Mammary epithelial cell (primary cell): ENCODE data around the gene PM20D2.

ENCODE experiments used
- EZH2 ChIP-seq: IDR thresholded peaks from 2 replicates; pipeline ENCODE4 v1.6.1; 2012; ENCODE audit warnings: low read length, inconsistent platforms, borderline replicate concordance
- TF ChIP-seq, protein P1 (sequence below), 2 donors: IDR thresholded peaks in 1 of 2; conservative IDR thresholded peaks in 1 of 2; 2 replicates each; pipeline ENCODE4 v1.5.1; 2011 to 2012; ENCODE audit warnings: inconsistent platforms in 2 of 2, low read length in 2 of 2, mild to moderate bottlenecking in 2 of 2, control low read depth in 1 of 2, low read depth in 1 of 2; ENCODE audit not compliant: insufficient read depth in 1 of 2; ENCODE audit errors: extremely low read depth in 1 of 2

- TF ChIP-seq, protein P1, sequence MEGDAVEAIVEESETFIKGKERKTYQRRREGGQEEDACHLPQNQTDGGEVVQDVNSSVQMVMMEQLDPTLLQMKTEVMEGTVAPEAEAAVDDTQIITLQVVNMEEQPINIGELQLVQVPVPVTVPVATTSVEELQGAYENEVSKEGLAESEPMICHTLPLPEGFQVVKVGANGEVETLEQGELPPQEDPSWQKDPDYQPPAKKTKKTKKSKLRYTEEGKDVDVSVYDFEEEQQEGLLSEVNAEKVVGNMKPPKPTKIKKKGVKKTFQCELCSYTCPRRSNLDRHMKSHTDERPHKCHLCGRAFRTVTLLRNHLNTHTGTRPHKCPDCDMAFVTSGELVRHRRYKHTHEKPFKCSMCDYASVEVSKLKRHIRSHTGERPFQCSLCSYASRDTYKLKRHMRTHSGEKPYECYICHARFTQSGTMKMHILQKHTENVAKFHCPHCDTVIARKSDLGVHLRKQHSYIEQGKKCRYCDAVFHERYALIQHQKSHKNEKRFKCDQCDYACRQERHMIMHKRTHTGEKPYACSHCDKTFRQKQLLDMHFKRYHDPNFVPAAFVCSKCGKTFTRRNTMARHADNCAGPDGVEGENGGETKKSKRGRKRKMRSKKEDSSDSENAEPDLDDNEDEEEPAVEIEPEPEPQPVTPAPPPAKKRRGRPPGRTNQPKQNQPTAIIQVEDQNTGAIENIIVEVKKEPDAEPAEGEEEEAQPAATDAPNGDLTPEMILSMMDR (conservative IDR thresholded peaks at IDR 0.05 in 1 of 2, IDR thresholded peaks at IDR 0.05 in 1 of 2; ENCODE audit: extremely low read depth in 1 of 2, insufficient read depth in 1 of 2, low read depth in 1 of 2, low read length in 2 of 2): no peak
- no peak for TF ChIP-seq EZH2
Observed at GRCh38 chr6:89186762-89187161, 40.9 kb downstream of the PM20D2 start.
